ENCODE results near the gene PPAN.

DNA sequence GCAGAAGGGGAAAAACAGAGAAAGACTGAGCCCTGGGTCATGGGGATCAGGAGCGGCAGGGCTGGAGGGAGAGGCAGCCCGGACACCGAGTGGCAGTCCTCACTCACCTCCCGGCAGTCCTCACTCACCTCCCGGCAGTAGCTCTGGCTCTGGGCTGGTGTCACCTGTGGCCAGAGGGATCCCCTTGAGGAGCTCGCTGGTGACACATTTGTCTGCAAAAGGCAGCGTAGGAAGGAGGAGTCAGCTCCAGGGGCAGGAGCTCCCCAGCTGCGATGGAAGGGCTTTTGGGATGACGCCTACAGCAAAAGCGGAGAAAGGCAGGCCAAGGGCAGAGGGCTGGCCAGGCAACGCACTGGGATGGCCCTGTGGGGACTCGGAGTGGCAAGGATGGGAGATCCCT is 12.8 kb downstream of the PPAN start:
- TF ChIP-seq, protein P1, sequence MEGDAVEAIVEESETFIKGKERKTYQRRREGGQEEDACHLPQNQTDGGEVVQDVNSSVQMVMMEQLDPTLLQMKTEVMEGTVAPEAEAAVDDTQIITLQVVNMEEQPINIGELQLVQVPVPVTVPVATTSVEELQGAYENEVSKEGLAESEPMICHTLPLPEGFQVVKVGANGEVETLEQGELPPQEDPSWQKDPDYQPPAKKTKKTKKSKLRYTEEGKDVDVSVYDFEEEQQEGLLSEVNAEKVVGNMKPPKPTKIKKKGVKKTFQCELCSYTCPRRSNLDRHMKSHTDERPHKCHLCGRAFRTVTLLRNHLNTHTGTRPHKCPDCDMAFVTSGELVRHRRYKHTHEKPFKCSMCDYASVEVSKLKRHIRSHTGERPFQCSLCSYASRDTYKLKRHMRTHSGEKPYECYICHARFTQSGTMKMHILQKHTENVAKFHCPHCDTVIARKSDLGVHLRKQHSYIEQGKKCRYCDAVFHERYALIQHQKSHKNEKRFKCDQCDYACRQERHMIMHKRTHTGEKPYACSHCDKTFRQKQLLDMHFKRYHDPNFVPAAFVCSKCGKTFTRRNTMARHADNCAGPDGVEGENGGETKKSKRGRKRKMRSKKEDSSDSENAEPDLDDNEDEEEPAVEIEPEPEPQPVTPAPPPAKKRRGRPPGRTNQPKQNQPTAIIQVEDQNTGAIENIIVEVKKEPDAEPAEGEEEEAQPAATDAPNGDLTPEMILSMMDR (IDR thresholded peaks at IDR 0.05), result no peak
- TF ChIP-seq POLR2A (IDR thresholded peaks at IDR 0.05), result no peak

Data from ovary (tissue), 3 donors.